ENCODE data around the gene PRKRIP1.

Gene PRKRIP1

DNA sequence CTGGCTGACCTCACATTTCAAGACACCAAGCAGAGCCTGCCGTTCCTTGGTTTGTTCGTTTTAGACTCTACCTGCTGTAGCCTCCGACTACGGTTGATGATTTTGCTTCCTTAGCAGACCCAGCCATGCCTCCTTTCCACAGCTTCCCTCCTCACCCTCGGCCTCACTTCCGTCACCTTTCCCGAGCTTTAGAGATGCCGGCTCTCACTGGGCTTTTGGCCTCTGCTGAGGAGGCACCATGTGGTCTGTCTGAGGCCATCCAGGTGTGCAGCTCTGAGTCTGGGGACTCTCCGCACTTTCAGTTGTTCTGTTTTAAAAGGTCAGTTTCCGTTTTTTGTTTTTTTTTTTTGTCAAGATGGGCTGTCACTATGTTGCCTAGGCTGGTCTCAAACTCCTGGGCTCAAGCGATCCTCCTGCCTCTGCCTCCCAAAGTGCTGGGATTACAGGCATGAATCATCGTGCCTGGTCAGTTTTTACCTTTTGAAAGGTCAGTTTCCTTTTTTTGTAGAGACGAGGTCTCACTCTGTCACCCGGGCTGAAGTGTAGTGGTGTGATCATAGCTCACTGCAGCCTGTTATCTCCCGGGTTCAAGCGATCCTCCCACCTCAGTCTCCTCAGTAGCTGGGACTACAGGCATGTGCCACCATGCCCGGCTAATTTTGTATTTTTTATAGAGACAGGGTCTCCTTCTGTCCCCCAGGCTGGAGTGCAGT is 49.0 kb downstream of the PRKRIP1 start:
- TF ChIP-seq, protein P1, sequence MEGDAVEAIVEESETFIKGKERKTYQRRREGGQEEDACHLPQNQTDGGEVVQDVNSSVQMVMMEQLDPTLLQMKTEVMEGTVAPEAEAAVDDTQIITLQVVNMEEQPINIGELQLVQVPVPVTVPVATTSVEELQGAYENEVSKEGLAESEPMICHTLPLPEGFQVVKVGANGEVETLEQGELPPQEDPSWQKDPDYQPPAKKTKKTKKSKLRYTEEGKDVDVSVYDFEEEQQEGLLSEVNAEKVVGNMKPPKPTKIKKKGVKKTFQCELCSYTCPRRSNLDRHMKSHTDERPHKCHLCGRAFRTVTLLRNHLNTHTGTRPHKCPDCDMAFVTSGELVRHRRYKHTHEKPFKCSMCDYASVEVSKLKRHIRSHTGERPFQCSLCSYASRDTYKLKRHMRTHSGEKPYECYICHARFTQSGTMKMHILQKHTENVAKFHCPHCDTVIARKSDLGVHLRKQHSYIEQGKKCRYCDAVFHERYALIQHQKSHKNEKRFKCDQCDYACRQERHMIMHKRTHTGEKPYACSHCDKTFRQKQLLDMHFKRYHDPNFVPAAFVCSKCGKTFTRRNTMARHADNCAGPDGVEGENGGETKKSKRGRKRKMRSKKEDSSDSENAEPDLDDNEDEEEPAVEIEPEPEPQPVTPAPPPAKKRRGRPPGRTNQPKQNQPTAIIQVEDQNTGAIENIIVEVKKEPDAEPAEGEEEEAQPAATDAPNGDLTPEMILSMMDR (IDR thresholded peaks at IDR 0.05; ENCODE audit: low read depth, low read length), result no peak
- in situ Hi-C loops (cut with HindIII; ENCODE audit: low sequenced_read_pairs), result no loop called here
- no peak overlapping the region for H3K4me3 ChIP-seq (ENCODE audit: low read depth, low read length)
- DNase-seq (ENCODE audit: low read depth, low spot score), result no peak

DNA sequence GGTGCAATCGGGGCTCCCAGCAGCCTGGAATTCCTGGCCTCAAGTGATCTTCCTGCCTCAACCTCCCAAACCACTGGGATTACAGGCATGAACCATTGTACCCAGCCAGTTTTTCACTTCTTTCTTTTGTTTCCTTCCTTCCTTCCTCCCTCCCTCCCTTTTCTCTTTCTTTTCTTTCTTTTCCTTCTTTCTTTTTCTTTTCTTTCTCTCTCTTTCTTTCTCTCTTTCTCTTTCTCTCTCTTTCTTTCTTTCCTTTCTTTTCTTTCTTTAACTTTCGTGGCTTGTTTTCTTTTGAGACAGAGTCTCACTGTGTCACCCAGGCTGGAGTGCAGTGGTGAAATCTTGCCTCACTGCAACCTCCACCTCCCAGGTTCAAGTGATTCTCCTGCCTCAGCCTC is 49.5 kb downstream of the PRKRIP1 start:
- TF ChIP-seq, protein P1 (IDR thresholded peaks at IDR 0.05; ENCODE audit: low read depth, low read length), result no peak
- DNase-seq (ENCODE audit: low read depth, low spot score), result no peak
- in situ Hi-C loops (cut with HindIII; ENCODE audit: low sequenced_read_pairs), result no loop called here
- H3K4me3 ChIP-seq (ENCODE audit: low read depth, low read length), result no peak overlapping the region

DNA sequence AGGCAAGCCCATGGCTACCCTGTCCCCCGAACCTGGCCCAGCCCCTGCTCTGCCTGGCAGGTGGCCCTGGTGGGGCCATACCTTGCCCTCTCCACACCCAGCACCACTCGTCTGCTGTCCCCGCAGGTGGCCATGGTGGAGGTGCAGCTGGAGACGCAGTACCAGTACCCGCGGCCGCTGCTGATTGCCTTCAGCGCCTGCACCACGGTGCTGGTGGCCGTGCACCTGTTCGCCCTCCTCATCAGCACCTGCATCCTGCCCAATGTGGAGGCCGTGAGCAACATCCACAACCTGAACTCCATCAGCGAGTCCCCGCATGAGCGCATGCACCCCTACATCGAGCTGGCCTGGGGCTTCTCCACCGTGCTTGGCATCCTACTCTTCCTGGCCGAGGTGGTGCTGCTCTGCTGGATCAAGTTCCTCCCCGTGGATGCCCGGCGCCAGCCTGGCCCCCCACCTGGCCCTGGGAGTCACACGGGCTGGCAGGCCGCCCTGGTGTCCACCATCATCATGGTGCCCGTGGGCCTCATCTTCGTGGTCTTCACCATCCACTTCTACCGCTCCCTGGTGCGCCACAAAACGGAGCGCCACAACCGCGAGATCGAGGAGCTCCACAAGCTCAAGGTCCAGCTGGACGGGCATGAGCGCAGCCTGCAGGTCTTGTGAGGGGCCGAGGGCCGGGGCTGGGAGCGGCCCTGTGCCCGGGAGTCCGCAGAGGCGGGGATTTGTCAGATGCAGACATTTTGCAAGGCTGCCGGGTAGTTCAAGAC is 50.4 kb downstream of the PRKRIP1 start:
- no peak overlapping the region for H3K4me3 ChIP-seq (ENCODE audit: low read depth, low read length)
- TF ChIP-seq, protein P1 (IDR thresholded peaks at IDR 0.05; ENCODE audit: low read depth, low read length), result no peak
- no peak for DNase-seq (ENCODE audit: low read depth, low spot score)
- in situ Hi-C loops (cut with HindIII; ENCODE audit: low sequenced_read_pairs), result no loop called here

GRCh38 chr7:102447311-102447710 is 51.1 kb downstream of the PRKRIP1 start:
- DNase-seq (ENCODE audit: low read depth, low spot score), result no peak
- TF ChIP-seq, protein P1 (IDR thresholded peaks at IDR 0.05; ENCODE audit: low read depth, low read length), result no peak
- in situ Hi-C loops (cut with HindIII; ENCODE audit: low sequenced_read_pairs), result no loop called here
- H3K4me3 ChIP-seq (ENCODE audit: low read depth, low read length), result no peak overlapping the region

GRCh38 chr7:102449136-102449535 is 53.0 kb downstream of the PRKRIP1 start:
- TF ChIP-seq, protein P1 (IDR thresholded peaks at IDR 0.05; ENCODE audit: low read depth, low read length), result no peak
- in situ Hi-C loops (cut with HindIII; ENCODE audit: low sequenced_read_pairs), result no loop called here
- no peak for DNase-seq (ENCODE audit: low read depth, low spot score)
- no peak overlapping the region for H3K4me3 ChIP-seq (ENCODE audit: low read depth, low read length)

DNA sequence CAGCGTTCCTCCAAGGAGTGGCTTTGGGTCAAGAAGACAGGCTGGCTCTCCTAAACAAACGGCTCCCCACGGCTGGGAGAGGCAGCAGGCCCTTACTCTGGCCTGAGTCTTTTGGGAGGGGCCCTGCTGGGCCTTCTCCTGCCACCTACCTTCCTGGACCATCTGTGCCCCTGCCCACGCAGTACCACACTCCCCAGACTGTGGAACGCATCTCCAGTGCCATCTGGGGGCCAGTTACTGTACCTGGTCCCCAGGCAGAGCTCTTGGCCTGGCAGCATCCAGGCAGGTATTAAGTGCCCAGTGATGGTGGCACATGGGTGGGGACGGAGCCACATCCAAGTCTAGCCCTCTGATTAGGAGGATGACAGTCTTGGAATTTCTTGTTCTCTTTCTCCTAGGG is 54.1 kb downstream of the PRKRIP1 start:
- TF ChIP-seq, protein P1 (IDR thresholded peaks at IDR 0.05; ENCODE audit: low read depth, low read length), result peak; percentile 29
- H3K4me3 ChIP-seq (ENCODE audit: low read depth, low read length), result no peak overlapping the region
- no peak for DNase-seq (ENCODE audit: low read depth, low spot score)
- in situ Hi-C loops (cut with HindIII; ENCODE audit: low sequenced_read_pairs), result no loop called here

All from astrocyte of the spinal cord (primary cell).